Adrenal gland (tissue), 12 donors: Measurements from ENCODE around the gene UCK1. TPM values are rescaled to one million over a fixed set of nuclear protein-coding genes. Genes with fewer than 3 reads are reported as not detected.

ENCODE experiments used
- DNase-seq, 7 donors: peaks; one replicate each; pipeline ENCODE4 v3.0.0-alpha.2; 2019 to 2020
- H3K27ac ChIP-seq, 5 donors: fragments of 200-600 bp; sonication (generic) in 4 of 5; 1 replicate in 3 of 5; 2 replicates in 2 of 5; pipeline versions ENCODE4 v1.5.1 to v1.8.0; 2016 to 2020; ENCODE audit warnings: mild to moderate bottlenecking in 1 of 5
- H3K27me3 ChIP-seq: fragments of 200-600 bp; 2 replicates; pipeline ENCODE4 v1.8.0; 2021
- H3K36me3 ChIP-seq, 2 donors: fragments of 200-600 bp; replicated peaks in 1 of 2; 1 replicate in 1 of 2; 2 replicates in 1 of 2; pipeline versions ENCODE4 v1.5.1 to v1.8.0; 2018 to 2022
- H3K4me1 ChIP-seq, 2 donors: fragments of 200-600 bp; replicated peaks in 1 of 2; 1 replicate in 1 of 2; 2 replicates in 1 of 2; pipeline versions ENCODE4 v1.5.1 to v1.8.0; 2018 to 2021
- H3K4me3 ChIP-seq, 4 donors: fragments of 200-600 bp; sonication (generic) in 3 of 4; one replicate each; pipeline ENCODE4 v1.5.1; 2016 to 2018
- H3K9me3 ChIP-seq, 3 donors: fragments of 200-600 bp; sonication (generic) in 1 of 3; replicated peaks in 1 of 3; 1 replicate in 2 of 3; 2 replicates in 1 of 3; pipeline versions ENCODE4 v1.5.1 to v1.8.0; 2016 to 2021
- POLR2A ChIP-seq, 2 donors: fragments of 450-650 bp; IDR thresholded peaks; one replicate each; pipeline ENCODE4 v1.6.1; 2017; ENCODE audit warnings: antibody characterized with exemption in 2 of 2, mild to moderate bottlenecking in 2 of 2, moderate library complexity in 1 of 2
- WGBS, 4 donors: extraction: QIAGEN DNeasy Blood & Tissue Kit in 2 of 4; methylation state at CpG; one replicate each; pipeline versions ENCODE4 v1.1.5 to v1.1.7; 2013 to 2017; 5-methylcytosine and 5-hydroxymethylcytosine counted together
- intact Hi-C, 2 donors: fragments of 100-400 bp; cut with DNase I; formaldehyde crosslinking; loops; one replicate each; pipeline versions ENCODE4 v1.14.1 to v1.15.0; 2022 to 2023
- polyA plus RNA-seq, 3 donors: library from polyadenylated mRNA; stranded (reverse); fragments of 200-250 nt in 2 of 3; fragments of 350-450 nt in 1 of 3; fragmentation: Illumina TruSeq in 1 of 3; extraction: RNeasy Lipid Tissue Mini Kit (QIAGEN cat#74804) in 1 of 3; gene quantifications; one replicate each; pipeline ENCODE4 v1.2.3, GENCODE V29; 2013 to 2014
- total RNA-seq, 9 donors: library from RNA; depleted of rRNA in 4 of 9; stranded (reverse); fragments of >200 nt in 4 of 9; fragments of 120-200 nt in 1 of 9; fragmentation: NEBNext Ultra II Directional in 1 of 9; extraction: Animal tissue kit (Norgen Biotek cat#: 25700) in 1 of 9; gene quantifications; one replicate each; pipeline versions ENCODE4 v1.1.0 to v1.2.4, GENCODE V29; 2013 to 2023
- TF ChIP-seq, protein P1 (sequence below), 6 experiments: fragments of 450-650 bp in 4 of 6; fragments of 200-600 bp in 2 of 6; sonication (generic) in 1 of 6; IDR thresholded peaks; 1 replicate in 5 of 6; 2 replicates in 1 of 6; pipeline versions ENCODE4 v1.5.1 to v1.8.0; 2016 to 2021; ENCODE audit warnings: antibody characterized with exemption in 6 of 6, mild to moderate bottlenecking in 2 of 6, moderate library complexity in 1 of 6
- donor health status: healthy with polysubstance abuse.
- donor health status: Bipolar disorder and iron deficiency.
- donor health status: DM: yes; HTN: yes; CAD: no.
- donor health status: DM: no; HTN: no; CAD: no.
- donor health status: DM: no; HTN: no; CAD: no.
- donor health status: DM: yes; HTN: yes; CAD: no.

The UCK1 gene
- total and polyA plus RNA-seq, 12 donors: 17.9 to 97.0 (median 34.7) TPM

DNA sequence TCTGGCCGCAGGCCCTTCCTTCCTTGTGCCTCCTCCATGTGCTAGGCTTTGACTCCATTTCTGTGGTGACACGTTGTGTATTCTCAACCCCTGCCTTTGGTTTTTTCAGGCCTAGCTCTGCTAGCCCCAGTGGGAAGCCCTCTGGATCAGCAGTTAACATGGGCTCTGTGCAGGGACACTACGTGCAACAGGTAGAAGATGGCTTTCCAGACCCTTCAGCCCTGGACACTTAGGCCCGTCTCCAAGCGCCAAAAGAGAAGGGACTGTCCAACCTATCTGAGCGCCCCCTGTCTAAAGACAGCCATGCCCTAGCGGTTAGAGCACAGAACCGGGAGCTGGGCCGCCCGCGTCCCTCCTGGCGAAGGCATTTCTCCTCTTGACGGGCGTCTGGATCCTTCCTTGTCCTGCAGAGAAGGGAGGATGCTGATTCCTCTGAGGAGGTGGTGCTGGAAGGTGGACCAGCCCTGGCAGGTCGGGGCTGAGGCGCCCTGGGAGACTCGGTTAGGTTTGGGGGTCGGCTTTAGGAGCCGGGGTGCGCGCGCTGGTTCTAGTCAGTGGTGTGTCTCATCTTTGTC is 36.7 kb downstream of the UCK1 start:
- no peak for DNase-seq
- Histone ChIP-seq H3K4me3 (no peak overlapping the region), H3K27me3 (no peaks in the 10 kb centered on the region), H3K4me1 (no peaks in the 10 kb centered on the region), H3K27ac (no peak overlapping the region), H3K36me3 (peaks cover 0 to 100% of the 10 kb centered on the region in 2 donors), H3K9me3 (no peaks in the 10 kb centered on the region)
- WGBS, 4 donors: 88 to 95% (median 91%) methylated on average over 15 to 22 of the region's 22 CpGs
- intact Hi-C loops: no loop called here
- TF ChIP-seq POLR2A (IDR thresholded peaks at IDR 0.05): no peak
- TF ChIP-seq, protein P1, sequence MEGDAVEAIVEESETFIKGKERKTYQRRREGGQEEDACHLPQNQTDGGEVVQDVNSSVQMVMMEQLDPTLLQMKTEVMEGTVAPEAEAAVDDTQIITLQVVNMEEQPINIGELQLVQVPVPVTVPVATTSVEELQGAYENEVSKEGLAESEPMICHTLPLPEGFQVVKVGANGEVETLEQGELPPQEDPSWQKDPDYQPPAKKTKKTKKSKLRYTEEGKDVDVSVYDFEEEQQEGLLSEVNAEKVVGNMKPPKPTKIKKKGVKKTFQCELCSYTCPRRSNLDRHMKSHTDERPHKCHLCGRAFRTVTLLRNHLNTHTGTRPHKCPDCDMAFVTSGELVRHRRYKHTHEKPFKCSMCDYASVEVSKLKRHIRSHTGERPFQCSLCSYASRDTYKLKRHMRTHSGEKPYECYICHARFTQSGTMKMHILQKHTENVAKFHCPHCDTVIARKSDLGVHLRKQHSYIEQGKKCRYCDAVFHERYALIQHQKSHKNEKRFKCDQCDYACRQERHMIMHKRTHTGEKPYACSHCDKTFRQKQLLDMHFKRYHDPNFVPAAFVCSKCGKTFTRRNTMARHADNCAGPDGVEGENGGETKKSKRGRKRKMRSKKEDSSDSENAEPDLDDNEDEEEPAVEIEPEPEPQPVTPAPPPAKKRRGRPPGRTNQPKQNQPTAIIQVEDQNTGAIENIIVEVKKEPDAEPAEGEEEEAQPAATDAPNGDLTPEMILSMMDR (IDR thresholded peaks at IDR 0.05): no peak

DNA sequence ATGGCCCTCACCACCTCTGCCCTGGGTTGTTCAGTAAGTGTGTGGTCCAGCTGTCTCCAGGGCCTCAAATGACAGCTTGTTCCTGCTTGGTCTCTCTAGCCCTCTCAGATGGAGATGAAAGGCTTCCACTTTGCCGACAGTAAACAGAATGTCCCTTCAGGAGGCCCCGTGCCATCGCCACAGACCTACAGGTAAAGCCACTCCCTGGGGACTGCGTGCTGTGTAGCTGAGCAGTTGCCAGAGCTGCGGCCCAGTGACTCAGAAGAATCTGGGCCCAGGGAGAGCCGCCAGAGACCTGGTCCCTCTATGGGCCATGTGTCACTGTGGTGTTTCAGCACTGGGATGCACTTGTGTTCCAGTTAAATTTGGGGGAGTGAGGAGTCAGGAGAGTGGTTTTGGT is 39.0 kb downstream of the UCK1 start:
- no peak overlapping the region for H3K4me3 ChIP-seq
- DNase-seq: no peak
- H3K27ac ChIP-seq: no peak overlapping the region
- H3K27me3 ChIP-seq: no peaks in the 10 kb centered on the region
- intact Hi-C loops: no loop called here
- TF ChIP-seq POLR2A (IDR thresholded peaks at IDR 0.05): no peak
- TF ChIP-seq, protein P1 (IDR thresholded peaks at IDR 0.05): no peak
- no peaks in the 10 kb centered on the region for H3K4me1 ChIP-seq
- H3K9me3 ChIP-seq: no peaks in the 10 kb centered on the region
- WGBS, 4 donors: 51 to 82% (median 76%) methylated on average over 2 to 6 of the region's 6 CpGs
- peaks cover 0 to 100% of the 10 kb centered on the region in 2 donors for H3K36me3 ChIP-seq

DNA sequence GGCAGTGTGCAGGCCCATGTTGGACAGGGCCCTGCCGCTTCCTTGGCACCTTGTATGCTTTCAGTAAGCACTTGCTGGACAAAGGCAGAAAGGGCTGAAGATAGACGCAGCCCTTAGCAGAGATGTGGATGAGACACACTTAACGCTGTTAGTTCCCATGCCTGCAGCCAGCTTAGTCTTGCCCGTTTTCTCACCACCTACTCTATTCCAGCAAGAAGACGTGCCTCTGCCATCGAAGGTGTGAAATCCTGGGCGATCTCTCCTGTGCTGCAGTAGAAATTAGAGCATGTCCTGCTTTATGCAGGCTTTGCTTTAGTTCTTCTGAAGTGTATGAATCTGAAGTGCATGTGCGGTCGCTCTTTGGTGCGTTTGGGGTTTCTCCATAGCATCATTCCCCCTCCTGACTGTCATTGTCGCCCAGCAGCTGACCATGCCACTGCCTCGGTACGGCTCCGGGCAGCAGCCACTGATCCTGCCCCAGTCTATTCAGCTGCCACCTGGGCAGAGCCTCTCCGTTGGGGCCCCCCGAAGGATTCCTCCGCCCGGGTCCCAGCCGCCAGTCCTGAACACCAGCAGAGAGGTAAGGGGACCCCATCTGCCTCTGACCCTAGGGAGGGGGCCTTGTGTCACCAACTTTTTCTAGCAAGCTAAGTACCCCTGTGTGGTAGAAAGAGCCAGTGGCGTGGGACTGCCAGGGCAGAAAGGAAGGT is 39.9 kb downstream of the UCK1 start:
- intact Hi-C loops: no loop called here
- TF ChIP-seq POLR2A (IDR thresholded peaks at IDR 0.05): no peak
- TF ChIP-seq, protein P1 (IDR thresholded peaks at IDR 0.05): no peak
- peaks cover 0 to 100% of the 10 kb centered on the region in 2 donors for H3K36me3 ChIP-seq
- no peaks in the 10 kb centered on the region for H3K27me3 ChIP-seq
- H3K27ac ChIP-seq: no peak overlapping the region
- 91 to 99% (median 92%) methylated on average over 15 to 20 of the region's 20 CpGs for WGBS, 4 donors
- H3K4me3 ChIP-seq: no peak overlapping the region
- DNase-seq: no peak
- H3K4me1 ChIP-seq: no peaks in the 10 kb centered on the region
- no peaks in the 10 kb centered on the region for H3K9me3 ChIP-seq

DNA sequence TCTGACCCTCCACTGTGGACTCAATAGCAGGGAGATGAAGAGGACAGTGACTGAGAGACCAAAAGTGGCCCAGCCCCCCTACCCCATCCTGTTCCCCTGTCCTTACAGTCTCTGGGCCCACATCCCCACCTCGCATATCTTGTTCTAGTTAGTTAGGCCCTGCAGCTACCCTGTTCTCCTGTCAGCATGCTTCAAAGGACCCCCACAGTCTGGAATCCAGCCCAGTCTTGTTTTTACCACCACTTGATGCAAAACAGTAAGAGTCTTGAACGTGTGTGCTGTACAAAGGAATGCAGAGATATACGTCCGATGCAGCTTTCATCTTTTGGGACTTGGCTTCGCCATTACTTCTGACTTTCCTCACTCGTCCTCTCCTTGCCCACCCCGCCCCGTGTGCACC is 40.5 kb downstream of the UCK1 start:
- 71 to 77% (median 74%) methylated on average over 8 of the region's 8 CpGs for WGBS, 4 donors
- H3K4me3 ChIP-seq: no peak overlapping the region
- no peak for TF ChIP-seq POLR2A (IDR thresholded peaks at IDR 0.05)
- TF ChIP-seq, protein P1 (IDR thresholded peaks at IDR 0.05): no peak
- H3K9me3 ChIP-seq: no peaks in the 10 kb centered on the region
- H3K27me3 ChIP-seq: no peaks in the 10 kb centered on the region
- no peaks in the 10 kb centered on the region for H3K4me1 ChIP-seq
- intact Hi-C loops: no loop called here
- peaks cover 0 to 100% of the 10 kb centered on the region in 2 donors for H3K36me3 ChIP-seq
- DNase-seq: no peak
- H3K27ac ChIP-seq: no peak overlapping the region
